Erythroblast (primary cell): ENCODE results near the gene ASIC3.

Experiments used
- GATA1 ChIP-seq: IDR thresholded peaks from 2 replicates; pipeline ENCODE4 v1.6.1; 2011; ENCODE audit warnings: low read depth, mild to moderate bottlenecking, control low read depth, low read length, moderate library complexity
- POLR2A ChIP-seq: IDR thresholded peaks from 2 replicates; pipeline ENCODE4 v1.6.1; 2011; ENCODE audit warnings: mild to moderate bottlenecking, low read length

- TF ChIP-seq POLR2A (no peak), GATA1 (no peak)
Measured at GRCh38 chr7:151094675-151095074, 46.3 kb downstream of the ASIC3 start.
